Activated CD8-positive, alpha-beta memory T cell treated with anti-CD3 and anti-CD28 coated beads for 48 hours (primary cell): Measurements from ENCODE around the gene CELA2B.
"Not testable (repeated sequence)": the region's sequence is repeated elsewhere in the genome, so short reads cannot be mapped to it uniquely, and the experiment has no call there.

Source experiments
- DNase-seq, 3 experiments: peaks; one replicate each; pipeline ENCODE4 v3.0.0-alpha.2; 2020; ENCODE audit warnings: low read depth in 2 of 3, low spot score in 2 of 3

The CELA2B gene

GRCh38 chr1:15465674-15466073 is 10.2 kb upstream of the CELA2B start:
- DNase-seq: no peak

GRCh38 chr1:15466955-15467625 is 8.8 kb upstream of the CELA2B start:
- not testable (repeated sequence) for DNase-seq

- DNase-seq: no peak
Observed at GRCh38 chr1:15468145-15468544, 7.8 kb upstream of the CELA2B start.

- no peak for DNase-seq
Observed at GRCh38 chr1:15469361-15469760, 6.5 kb upstream of the CELA2B start.

- DNase-seq: not testable (repeated sequence)
Observed at GRCh38 chr1:15469821-15470448, 6.0 kb upstream of the CELA2B start.

- not testable (repeated sequence) for DNase-seq
Observed at GRCh38 chr1:15471067-15471466, 4.8 kb upstream of the CELA2B start.

GRCh38 chr1:15471723-15472122 is 4.2 kb upstream of the CELA2B start:
- not testable (repeated sequence) for DNase-seq

GRCh38 chr1:15472587-15472986 is 3.3 kb upstream of the CELA2B start:
- DNase-seq: no peak

GRCh38 chr1:15476927-15477326 is 1.0 kb downstream of the CELA2B start:
- DNase-seq: no peak

GRCh38 chr1:15477646-15478212 is 1.8 kb downstream of the CELA2B start:
- DNase-seq: no peak

GRCh38 chr1:15479654-15480347 is 3.9 kb downstream of the CELA2B start:
- DNase-seq: no peak

- DNase-seq: not testable (repeated sequence)
Observed at GRCh38 chr1:15482455-15482854, 6.6 kb downstream of the CELA2B start.

- DNase-seq: not testable (repeated sequence)
Observed at GRCh38 chr1:15482983-15483543, 7.2 kb downstream of the CELA2B start.

- no peak for DNase-seq
Observed at GRCh38 chr1:15483971-15484370, 8.1 kb downstream of the CELA2B start.

- DNase-seq: not testable (repeated sequence)
Observed at GRCh38 chr1:15484443-15484842, 8.5 kb downstream of the CELA2B start.

GRCh38 chr1:15485636-15486035 is 9.7 kb downstream of the CELA2B start:
- DNase-seq: no peak

GRCh38 chr1:15486844-15487610 is 11.1 kb downstream of the CELA2B start:
- not testable (repeated sequence) for DNase-seq

GRCh38 chr1:15488371-15488770 is 12.5 kb downstream of the CELA2B start:
- DNase-seq: no peak

GRCh38 chr1:15489052-15489736 is 13.3 kb downstream of the CELA2B start:
- DNase-seq: no peak

GRCh38 chr1:15491010-15491409 is 15.1 kb downstream of the CELA2B start:
- DNase-seq: not testable (repeated sequence)
